GM19452 (cell line): ENCODE measurements around the gene OSBPL10.
"Not testable (repeated sequence)": the region's sequence is repeated elsewhere in the genome, so short reads cannot be mapped to it uniquely, and the experiment has no call there.

Source experiments
- ATAC-seq: cut with Tn5 transposase; IDR thresholded peaks from one replicate; pipeline ENCODE4 v1.9.1; 2021; ENCODE audit not compliant: unreplicated experiment

Gene OSBPL10, protein sequence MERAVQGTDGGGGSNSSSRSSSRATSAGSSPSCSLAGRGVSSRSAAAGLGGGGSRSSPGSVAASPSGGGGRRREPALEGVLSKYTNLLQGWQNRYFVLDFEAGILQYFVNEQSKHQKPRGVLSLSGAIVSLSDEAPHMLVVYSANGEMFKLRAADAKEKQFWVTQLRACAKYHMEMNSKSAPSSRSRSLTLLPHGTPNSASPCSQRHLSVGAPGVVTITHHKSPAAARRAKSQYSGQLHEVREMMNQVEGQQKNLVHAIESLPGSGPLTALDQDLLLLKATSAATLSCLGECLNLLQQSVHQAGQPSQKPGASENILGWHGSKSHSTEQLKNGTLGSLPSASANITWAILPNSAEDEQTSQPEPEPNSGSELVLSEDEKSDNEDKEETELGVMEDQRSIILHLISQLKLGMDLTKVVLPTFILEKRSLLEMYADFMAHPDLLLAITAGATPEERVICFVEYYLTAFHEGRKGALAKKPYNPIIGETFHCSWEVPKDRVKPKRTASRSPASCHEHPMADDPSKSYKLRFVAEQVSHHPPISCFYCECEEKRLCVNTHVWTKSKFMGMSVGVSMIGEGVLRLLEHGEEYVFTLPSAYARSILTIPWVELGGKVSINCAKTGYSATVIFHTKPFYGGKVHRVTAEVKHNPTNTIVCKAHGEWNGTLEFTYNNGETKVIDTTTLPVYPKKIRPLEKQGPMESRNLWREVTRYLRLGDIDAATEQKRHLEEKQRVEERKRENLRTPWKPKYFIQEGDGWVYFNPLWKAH

DNA sequence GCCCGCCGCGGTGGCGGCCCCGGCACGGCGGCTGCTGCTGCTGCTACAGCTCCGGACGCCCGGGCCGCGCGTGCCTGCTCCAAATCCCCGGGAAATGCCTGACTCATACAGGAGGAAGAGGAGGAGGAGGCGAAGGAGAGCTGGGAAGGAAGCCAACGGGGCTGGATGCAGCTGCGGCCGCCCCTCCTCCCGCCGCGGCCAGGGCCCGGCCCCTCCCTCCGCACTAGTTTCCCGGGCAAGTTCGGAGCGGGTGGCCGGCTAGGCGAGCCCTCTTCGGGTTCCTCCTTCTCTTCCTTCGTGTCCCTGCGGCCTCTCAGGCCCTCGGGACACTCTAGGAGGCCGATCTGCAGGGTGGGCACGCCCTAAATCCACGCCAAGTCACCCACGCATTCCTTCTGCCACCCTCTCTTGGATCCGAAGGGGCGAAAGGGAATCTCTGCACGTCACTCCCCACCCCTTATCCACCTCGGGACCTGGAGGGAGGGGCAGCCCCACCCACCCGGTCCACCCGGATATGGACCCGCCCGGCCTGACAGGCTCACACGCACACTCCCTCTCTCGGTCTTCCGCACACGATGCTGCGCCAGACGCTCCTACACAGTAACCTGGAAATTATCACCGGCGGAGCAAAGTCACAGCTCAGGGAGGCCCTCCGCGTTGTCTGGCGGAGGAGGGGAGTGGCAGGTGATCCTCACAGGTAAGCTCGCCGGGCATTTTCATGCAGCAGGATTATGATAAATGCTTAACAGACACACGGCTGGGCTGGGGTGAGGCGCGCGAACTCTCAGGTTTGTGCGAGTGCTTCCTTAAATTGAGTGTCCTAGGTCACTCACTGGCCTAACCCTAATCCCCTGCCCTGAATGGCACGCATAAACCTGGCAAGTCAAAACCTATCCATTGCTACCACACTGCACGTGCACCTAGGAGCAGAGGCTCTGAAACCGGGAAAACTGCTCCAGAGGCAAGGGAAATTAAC lies at the start of gene OSBPL10, which contains the start of gene ZNF860:
Gene OSBPL10, minus strand, starts transcription at position 57 of the 976 bp plus-strand sequence. CDS start 83 bp downstream, outside the sequence.
Gene ZNF860, plus strand, starts transcription at position 545 of the 976 bp plus-strand sequence. CDS start 7,330 bp downstream, outside the sequence.
- no peak for ATAC-seq

DNA sequence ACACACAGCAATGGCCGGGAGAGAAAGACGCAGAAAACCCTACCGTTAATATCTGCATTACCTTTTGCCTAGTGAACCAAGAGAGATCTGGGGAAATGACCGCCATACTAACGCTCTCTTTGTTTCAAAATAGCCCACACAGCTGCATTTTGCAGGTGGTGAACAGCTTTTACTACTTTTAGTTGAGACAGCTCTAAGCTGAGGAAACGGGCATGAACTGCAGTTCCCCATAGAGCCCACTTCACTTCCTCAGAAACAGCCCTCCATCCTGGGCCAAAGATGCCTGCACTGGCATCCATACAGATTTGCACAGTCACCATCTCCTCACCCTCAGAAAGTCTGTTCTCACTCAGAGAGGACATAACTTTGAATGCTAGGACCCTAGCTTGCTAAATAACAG lies 45.5 kb upstream of the OSBPL10 start:
- ATAC-seq, result no peak

DNA sequence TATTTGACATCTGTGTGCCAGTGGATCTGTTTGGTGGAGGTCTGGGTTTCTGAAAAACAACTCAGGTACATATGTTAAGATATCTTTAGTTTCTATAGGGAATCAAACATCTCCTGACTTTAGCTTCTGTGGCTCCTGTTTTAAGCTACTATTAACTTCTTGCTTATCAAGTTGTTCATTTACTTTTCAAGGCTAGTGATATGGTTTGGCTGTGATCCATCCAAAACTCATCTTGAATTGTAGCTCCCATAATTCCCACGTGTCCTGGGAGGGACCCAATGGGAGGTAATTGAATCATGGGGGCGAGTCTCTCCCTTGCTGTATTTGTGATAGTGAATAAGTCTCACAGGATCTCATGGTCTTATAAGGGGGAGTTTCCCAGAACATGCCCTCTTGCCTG lies 41.9 kb upstream of the OSBPL10 start:
- no peak for ATAC-seq

DNA sequence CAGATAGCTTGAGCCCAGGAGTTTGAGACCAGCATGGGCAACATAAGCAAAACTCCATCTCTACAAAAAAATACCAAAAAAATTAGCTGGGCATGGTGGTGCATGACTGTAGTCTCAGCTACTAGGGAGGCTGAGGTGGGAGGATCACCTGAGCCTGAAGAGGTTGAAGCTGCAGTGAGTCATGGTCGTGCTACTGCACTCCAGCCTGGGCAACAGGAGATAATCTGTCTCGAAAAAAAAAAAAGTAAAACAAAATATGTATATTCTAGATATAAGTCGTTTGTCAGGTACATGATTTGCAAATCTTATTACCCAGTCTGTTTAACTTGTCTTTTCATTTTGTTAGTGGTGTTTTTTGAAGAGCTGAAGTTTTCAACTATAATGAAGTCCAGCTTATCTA lies 40.7 kb upstream of the OSBPL10 start:
- ATAC-seq, result no peak

DNA sequence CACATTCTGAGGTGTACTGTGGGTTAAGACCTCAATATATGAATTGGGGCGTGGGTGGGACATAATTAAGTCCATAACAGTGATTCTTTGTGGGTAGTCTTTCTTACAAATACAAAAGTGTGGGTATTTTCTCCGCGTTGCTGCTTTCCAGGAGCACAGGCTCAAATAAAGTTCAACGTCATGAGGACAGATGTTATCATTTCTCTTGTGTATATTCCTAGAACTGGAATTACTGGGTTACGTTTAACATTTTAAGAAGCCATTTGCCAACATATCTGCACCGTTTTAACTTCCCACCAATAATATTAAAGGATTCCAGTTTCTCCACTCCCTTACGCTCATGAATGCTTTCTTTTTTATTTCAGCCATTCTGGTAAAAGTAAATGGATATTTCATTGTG lies 40.1 kb upstream of the OSBPL10 start:
- no peak for ATAC-seq

DNA sequence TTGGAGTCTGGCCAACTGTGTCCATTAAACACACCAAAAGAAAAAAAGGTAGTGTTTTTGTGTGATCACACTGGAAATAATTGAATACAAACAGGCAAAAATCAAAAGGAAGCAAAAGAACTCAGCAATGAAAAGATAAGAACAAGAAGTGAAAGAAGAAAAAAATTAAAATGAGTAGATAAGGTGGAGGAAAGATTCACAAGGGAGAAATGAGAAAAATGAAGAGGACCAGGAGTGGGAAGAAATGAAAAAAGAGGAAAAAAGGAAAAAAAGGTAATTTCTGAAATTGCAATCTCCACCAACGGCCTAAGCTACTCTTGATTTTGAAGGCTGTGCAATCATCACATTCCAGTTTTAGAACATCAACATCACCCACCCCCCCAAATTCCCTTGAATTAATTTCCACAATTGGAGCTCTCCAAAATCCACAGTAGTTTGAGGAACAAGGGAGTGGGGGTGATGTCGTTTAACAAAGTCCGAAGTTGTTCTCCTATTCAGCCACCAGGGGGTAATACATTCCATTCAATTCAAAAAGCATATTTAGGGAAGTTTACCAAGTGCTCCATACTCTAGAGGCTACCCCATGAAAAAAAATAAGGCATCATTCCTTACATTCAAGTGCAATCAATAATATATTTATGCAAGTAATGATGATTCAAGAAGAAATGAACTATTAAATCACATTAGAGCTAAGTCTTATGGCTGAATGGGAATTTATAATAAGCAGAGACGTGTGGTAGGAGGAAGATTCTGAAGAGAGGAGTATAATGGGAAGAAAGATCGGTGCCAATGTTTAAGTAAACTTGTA lies 37.9 kb upstream of the OSBPL10 start:
- ATAC-seq, result no peak

DNA sequence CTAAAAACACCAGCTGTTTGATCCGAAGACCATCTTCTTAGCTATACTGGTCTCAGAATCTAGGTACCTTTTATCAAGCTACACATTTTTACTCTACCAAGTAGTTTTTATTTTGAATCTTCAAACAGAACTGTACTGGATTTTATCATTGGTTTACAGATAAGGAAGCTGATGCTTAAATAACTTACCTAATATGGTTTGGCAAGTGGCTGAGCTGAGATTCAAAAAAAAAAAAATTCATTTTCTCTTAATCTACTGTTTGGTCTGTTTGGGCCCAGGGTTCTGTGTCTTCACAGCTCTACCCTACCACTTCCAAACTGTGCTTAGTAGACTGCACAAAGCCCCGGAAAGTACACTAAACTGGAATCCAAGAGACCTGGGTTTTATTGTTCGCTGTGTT lies 36.2 kb upstream of the OSBPL10 start:
- no peak for ATAC-seq

DNA sequence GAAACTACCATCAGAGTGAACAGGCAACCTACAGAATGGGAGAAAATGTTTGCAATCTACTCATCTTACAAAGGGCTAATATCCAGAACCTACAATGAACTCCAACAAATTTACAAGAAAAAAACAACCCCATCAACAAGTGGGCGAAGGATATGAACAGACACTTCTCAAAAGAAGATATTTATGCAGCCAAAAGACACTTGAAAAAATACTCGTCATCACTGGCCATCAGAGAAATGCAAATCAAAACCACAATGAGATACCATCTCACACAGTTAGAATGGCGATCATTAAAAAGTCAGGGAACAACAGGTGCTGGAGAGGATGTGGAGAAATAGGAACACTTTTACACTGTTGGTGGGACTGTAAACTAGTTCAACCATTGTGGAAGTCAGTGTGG lies 34.6 kb upstream of the OSBPL10 start:
- ATAC-seq, result not testable (repeated sequence)

DNA sequence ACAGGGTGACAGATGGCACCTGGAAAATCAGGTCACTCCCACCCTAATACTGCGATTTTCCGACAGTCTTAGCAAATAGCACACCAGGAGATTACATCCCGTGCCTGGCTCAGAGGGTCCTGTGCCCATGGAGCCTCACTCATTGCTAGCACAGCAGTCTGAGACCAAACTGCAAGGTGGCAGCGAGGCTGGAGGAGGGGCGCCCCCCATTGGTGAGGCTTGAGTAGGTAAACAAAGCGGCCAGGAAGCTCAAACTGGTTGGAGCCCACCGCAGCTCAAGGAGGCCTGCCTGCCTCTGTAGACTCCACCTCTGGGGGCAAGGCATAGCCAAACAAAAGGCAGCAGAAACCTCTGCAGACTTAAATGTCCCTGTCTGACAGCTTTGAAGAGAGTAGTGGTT lies 29.6 kb upstream of the OSBPL10 start:
- ATAC-seq, result not testable (repeated sequence)

DNA sequence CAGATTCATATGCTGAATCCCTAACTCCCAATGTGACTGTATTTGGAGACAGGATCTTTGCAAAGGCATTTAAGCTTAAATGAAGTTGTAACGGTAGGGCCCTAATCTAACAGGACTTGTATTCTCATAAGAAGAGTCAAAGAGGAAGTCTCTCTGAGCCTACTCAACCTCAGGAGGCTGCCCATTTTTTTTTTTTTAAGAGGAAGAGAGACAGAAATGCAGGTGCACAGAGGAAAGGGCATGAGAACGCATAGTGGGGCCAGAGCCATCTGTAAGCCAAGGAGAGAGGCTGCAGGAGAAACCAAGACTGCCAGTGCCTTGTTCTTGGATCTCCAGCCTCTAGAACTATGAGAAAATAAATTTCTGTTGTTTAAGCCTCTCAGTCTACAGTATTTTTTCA lies 28.9 kb upstream of the OSBPL10 start:
- no peak for ATAC-seq

DNA sequence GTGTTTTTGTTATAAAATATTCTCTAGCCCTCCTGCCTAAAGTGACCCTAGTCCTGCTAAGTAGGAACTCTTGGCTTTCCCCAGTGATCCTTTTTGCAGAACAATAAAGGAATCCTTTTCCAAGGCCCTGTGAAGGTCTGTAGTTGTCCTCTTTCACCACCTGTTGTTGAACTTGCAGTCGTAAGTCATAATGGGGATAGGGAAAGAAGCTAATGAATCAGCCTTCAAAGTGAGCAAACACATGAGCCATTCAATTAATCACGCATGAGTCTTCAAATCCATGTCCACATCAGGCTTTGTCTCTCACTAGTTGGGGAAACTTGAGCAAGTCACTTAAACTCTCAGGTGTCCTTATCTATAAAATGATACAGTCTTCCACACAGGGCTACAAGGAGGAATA lies 28.0 kb upstream of the OSBPL10 start:
- no peak for ATAC-seq

DNA sequence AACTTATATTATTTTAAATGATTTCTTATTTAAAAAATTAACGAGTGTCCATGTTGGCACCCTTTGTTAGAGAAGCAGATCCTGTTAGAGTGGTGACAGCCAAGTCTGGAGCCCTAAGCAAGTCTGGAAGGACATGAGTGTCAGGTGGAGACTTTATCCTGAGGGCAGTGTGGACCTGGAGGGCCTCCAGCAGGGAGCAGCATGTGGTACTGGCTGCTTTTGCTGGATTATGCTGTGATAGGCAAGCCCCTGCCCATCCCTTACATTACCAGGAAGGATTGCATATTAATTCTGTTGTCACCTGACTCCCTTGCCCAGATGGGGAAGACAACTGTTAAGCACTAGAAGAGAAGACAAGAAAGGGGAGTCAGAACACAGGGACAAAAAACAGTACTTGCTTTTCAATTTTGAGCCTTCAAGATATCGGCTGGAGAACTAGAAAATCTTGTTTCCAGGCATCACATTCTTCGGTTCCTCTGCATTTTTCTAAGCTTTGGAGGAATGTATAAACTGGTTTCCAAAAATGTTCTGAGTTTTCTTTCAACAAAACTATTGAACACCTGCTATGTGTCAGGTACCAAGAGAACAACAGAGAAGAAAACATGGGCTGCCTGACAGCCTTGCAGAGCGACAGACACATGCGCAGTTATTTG lies 23.2 kb upstream of the OSBPL10 start:
- no peak for ATAC-seq

DNA sequence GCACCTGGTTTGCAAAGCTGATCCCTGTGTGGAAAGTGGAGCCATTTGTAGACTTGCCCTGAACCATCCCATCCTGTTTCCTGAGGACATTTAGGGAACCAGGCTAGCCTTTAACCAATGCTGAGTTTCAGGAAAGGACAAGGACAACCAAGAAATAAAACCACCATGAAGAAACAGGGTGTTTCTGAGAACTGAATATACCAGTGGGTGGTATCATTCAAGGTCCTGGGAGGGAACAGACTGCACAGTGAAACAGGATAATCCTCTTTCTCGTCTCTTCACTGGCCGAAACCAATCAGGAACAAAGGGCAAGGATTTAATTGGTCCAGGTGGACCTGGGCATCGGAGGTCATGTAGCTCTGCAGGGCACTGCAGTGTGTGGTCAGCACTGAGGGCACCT lies 22.3 kb upstream of the OSBPL10 start:
- no peak for ATAC-seq

DNA sequence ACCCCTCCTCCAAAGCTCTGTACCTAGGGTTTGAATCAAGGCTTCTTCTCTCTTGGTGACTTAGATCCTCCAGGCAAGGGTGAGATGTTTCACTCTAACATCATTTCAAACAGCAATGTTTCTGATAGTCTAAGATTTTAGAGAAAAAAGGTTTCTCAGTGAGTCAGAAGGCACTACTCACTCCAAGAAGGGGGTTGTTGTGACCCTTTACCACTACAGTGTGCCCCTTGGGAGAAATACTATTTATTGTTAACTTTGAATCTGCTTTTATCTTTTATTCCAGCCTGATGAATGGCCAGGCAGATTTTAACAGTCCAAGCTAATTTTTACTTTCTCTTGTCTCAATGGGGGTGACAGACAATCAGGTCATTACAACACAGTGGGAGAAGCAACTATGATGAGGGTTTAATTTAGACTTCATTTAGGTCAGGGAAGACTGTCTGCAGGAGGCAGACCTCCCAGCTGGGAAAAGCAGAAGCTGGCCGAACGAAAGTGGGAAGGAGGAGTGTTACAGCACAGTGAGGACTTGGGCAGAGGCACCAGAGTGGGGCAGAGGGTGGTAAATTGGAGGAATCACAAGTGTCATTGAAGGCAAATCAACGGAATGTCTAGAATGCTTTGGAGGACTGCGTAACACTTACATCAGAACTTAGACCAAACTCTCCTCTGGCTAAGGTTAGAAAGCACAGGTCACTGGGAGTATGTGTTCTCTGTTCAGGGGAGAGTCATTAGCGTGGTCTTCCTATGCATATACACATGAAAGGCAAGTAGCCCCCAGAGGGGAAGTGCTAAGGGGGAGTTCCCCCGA lies 21.7 kb upstream of the OSBPL10 start:
- ATAC-seq, result no peak

DNA sequence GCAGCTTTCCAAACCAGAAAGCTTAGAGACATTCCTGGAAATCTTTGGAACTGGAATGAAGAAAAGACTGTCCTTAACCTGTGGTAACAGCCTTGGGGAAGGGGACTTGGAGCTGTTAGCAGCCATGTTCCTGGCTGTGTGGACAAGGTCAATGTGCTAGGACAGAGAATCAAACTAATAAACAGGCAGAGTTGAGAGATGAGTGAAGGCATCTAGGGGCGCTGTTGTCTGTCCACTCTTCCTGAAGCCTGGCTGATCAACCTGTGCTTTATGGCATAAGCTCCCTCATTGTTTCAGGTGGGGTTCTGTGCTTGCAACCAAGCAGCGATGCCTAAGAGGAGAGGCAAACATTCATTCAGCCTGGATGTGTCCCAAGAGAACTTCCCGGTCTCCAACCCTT lies 19.8 kb upstream of the OSBPL10 start:
- ATAC-seq, result no peak

DNA sequence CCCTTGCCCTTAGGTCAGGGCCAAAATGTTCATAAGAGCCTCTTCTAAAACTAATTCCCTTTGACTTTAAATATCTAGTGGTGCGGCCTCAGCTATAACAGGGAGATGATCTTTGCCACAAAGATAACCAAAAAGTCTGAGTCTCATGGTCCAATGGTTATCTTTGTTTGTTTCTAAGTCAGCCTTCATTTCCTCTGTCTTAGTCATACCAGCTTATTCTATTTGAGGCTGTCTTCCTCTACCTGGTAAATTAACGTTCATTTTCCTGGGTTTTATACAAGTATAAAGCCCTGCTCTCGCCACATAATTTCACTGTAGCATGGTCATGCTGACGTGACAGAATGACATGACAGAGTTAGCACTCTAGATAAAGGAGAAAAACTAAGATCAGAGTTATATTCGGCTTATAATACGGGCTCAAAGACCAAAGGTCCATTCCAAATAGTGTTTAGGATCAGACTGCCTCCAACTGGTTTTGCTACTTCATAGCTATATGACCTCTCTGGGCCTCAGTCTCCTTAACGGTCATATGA lies 18.9 kb upstream of the OSBPL10 start:
- no peak for ATAC-seq

DNA sequence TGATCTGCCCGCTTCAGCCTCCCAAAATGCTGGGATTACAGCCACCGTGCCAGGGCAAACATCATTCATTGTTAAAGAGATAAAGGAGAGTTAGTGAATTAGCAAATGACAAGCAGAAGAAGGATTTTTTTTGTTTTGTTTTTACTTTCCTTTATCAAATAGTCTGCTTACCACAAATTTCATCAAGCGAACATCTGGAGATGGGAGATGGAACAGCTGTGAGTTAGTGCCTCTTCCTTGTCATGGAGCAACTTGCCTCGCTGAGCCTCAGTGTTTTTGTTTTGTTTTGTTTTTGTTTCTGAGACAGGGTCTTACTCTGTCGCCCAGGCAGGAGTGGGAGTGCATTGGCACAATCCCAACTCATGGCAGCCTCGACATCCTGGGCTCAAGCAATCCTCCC lies 16.4 kb upstream of the OSBPL10 start:
- no peak for ATAC-seq

DNA sequence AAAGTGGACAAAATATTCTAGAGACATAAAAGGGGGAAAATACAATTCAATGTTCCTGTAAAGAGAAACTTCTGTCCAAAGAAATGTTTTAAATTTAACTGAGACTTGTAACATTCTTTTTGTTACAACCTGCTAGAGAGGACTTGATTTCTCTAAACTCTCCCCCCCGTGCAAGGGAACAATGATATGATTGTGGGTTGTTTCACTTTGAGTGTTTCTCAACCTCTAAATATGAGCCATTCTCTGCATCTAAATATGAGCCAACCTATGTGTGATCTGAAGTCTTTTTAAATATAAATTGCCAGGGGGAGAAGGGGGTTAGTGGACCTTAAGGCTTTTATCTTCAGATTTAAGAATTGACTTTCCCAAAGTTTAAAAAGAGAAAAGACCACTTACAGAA lies 15.1 kb upstream of the OSBPL10 start:
- ATAC-seq, result no peak

DNA sequence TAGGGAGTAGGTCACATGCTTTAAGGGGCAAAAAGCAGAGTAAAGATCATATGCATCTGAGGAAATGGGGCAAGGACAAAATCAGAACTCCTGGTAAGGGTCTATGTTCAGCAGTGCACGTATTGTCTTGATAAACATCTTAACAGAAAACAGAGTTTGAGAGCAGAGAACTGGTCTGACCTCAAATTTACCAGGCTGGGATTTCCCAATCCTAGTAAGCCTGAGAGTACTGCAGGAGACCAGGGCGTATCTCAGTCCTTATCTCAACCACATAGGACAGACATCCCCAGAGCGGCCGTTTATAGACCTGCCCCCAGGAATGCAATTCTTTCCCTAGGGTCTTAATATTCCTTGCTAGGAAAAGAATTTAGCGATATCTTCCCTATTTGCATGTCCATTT lies 14.0 kb upstream of the OSBPL10 start:
- ATAC-seq, result not testable (repeated sequence)
